GM18867 (cell line): ENCODE results near the gene DISC1.
A peak's percentile ranks its signal among the peaks of the same experiment; 100 is the strongest.
"Not testable (repeated sequence)": the region's sequence is repeated elsewhere in the genome, so short reads cannot be mapped to it uniquely, and the experiment has no call there.

Experiments used
- ATAC-seq: cut with Tn5 transposase; IDR thresholded peaks from one replicate; pipeline ENCODE4 v1.9.1; 2021; ENCODE audit warnings: mild to moderate bottlenecking, moderate library complexity; ENCODE audit not compliant: unreplicated experiment

The DISC1 gene

DNA sequence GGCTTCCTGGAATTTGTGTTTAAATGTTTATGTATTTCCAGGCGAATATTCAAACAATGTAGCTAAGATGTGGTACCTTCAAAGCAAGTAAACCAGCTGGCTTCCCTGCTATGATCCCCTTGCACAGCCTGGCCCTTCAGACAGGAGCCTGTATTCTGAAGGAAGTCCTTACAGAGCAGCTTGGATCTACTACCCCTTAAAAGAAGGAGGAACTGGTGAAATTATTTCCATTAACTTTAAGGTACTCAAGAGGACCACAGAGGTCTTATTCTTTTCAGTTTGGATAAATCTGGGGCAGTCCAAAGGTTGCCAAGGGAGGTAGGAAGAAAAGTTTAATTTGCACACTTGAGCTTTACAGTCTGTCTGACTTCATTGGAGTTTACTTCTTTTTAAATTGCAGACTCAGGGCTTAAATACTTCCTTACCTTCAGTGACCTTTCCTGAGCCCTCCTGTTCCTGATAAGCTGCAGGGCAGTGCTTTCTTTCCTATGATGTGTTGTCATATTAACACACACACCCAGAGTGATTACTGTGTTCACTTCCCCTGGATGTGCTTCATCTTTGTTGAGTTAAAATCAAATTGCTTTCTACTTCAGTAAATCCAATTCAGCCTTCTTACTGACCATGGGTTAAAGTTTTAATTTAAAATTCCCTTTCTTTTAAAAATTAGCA is 40.5 kb downstream of the DISC1 start:
- no peak for ATAC-seq

GRCh38 chr1:231667896-231668506 is 41.4 kb downstream of the DISC1 start:
- no peak for ATAC-seq

GRCh38 chr1:231668826-231669225 is 42.2 kb downstream of the DISC1 start:
- no peak for ATAC-seq

DNA sequence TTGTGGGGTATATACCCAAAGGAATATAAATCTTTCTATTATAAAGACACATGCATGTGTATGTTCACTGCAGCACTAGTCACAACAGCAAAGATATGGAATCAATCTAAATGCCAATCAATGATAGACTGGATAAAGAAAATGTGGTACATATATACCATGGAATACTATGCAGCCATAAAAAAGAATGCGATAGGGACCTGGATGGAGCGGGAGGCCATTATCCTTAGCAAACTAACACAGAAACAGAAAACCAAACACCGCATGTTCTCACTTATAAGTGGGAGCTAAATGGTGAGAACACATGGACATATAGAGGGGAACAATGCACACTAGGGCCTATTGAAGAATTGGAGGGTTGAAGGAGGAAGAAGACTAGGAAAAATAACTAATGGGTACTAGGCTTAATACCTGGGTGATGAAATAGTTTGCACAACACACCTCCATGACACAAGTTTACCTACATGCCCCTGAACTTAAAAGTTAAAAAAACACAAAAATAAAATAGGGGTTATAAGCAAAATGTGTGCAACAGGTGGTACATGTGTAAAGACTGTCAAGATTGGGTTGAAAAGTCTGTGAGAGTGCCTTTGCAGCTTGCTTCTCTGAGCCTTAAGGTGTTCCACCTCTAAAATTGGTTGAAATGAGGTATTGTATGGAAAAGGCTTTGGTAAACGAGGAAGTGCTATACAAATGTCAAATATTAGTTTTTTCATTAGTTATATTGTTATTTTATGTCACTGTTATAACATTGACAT is 43.5 kb downstream of the DISC1 start:
- not testable (repeated sequence) for ATAC-seq

GRCh38 chr1:231670755-231671154 is 44.2 kb downstream of the DISC1 start:
- no peak for ATAC-seq

GRCh38 chr1:231674575-231674974 is 48.0 kb downstream of the DISC1 start:
- no peak for ATAC-seq

DNA sequence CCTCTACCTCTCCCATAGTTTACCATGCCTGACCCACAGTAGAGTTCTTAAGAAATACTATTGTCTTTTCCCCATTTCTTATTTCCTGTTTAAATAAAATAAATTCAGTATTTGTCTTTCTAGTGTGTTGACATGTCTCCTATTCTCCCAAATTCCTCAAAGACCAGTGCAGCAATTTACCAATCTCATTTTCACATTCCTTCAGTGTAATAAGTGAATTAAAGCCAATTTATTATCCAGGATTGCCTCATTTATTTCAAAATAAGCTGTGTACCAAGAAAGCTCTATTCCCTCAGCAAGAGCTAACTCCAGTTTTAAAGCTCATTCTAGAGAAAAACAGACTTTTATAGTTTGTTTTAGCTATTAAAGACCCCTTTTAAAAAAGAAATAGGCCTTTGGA is 49.9 kb downstream of the DISC1 start:
- no peak for ATAC-seq

DNA sequence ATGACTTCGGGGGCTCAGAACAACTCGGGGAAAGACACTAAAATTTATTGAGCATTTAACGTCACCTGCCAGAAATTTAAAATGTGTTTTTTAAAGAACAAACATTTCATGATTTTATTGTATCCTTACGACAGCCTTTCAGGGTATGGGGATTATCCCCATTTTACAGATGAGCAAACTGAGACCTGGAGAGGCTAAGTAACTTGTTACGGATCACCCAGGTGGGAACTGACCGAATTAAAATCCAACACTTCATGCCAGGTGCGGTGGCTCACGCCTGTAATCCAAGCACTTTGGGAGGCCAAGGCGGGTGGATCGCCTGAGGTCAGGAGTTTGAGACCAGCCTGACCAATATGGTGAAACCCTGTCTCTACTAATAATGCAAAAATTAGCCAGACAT is 50.9 kb downstream of the DISC1 start:
- no peak for ATAC-seq

- ATAC-seq = no peak
Observed at GRCh38 chr1:231678011-231678432, 51.4 kb downstream of the DISC1 start.

- ATAC-seq = no peak
Observed at GRCh38 chr1:231679109-231679508, 52.5 kb downstream of the DISC1 start.

DNA sequence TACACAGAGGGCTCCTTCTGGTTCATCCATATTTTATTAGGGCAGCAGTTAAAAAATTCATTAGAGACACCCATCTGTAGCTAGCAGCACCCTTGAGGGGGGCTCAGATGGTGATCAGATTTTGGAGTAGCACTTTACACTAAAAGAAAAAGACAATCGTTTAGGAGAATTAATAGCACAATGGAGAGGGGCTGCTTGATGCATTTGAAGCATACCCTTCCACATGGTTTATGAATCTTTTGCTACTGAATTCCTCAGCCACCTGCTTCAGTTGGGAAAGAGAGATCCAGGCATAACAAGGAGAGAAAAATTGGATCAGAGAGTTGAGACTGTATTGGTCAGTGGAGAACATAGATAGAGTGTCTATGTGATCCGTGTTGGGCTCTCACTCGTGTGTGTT is 54.4 kb downstream of the DISC1 start:
- ATAC-seq = no peak

DNA sequence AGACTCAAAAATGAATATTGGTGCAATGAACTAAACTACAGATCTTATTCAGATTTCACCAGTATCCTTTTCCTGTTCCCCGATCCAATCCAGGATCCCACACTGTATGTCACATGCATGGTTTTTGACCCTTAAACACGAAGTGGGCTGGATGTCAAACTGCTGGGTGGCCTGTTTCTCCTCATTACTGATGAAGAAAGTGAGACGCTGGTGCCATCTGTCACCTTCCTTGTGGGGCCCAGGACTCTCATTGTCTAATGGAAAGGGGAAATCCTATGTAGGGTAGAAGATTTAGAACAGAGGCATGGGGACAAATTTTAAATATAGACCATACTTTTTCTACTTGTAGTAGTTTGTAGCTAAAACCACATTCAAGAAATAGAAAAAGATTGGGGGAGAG is 56.2 kb downstream of the DISC1 start:
- no peak for ATAC-seq

DNA sequence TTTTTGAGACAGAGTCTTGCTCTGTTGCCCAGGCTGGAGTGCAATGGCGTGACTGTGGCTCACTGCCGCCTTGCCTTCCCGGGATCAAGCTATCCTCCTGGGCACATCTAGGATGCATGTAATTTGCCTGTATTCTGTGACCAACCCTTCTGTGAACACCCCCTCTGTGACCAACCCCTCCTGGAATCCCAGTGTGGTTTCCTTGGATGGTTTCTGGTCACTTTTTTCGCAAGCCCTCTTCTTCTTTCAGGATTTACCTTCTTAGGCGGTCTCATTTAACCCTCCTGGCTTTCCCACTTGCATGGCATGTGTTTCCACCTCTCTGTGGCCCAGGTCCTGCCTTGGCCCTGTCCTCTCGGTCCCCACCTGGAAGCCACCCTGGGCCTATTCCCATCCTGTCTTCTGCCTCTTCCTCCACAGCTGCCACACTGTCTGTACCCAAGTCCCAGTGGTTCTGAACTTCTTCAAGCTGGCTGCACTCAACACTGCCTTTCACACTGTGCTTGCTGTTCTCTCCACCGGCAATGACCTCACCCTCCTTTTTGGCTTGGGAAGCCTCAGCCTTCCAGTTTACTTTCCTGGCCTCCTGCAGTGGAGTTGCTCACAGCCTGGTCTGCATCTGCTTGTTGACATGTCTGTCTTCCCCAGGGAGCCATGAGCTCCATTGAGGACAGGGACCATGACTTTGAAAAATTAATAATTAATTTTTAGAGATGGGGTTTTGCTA is 57.0 kb downstream of the DISC1 start:
- no peak for ATAC-seq

GRCh38 chr1:231684356-231685244 is 58.0 kb downstream of the DISC1 start:
- no peak for ATAC-seq

- ATAC-seq = no peak
Observed at GRCh38 chr1:231686384-231686783, 59.8 kb downstream of the DISC1 start.

GRCh38 chr1:231688989-231689388 is 62.4 kb downstream of the DISC1 start:
- no peak for ATAC-seq

GRCh38 chr1:231690059-231690458 is 63.5 kb downstream of the DISC1 start:
- no peak for ATAC-seq

GRCh38 chr1:231691618-231692259 is 65.1 kb downstream of the DISC1 start:
- peak; percentile 74 for ATAC-seq

DNA sequence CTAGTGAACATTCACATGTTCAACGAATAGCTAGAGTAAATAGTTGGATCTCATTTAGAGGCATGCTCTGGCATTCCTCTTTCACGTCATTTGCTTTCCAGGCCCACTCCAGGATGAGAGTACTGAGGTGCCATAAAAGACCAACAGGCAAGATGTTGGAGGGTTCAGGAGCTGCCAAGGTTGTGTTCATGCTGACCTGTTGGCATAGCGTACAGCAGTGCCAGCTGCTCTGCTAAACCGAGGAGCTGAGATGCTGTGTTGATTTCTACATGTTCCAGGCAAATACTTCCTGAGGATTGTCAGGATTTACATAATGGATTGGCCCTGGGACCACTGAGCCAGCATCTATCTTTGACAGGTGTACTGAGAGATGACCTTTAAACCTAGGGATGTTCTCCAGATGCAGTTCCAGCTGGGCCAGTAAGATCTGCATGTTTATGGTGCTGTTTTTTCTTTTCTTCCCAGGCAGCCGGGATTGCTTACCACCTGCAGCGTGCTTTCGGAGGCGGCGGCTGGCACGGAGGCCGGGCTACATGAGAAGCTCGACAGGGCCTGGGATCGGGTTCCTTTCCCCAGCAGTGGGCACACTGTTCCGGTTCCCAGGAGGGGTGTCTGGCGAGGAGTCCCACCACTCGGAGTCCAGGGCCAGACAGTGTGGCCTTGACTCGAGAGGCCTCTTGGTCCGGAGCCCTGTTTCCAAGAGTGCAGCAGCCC is 66.9 kb downstream of the DISC1 start:
- no peak for ATAC-seq
